NCI-H2029 (cell line): Measurements from ENCODE around the gene DNAH2.

Experiments
- DNase-seq: peaks from one replicate; lab custom pipeline; 2025; lab: John Stamatoyannopoulos, UW

Gene DNAH2

DNA sequence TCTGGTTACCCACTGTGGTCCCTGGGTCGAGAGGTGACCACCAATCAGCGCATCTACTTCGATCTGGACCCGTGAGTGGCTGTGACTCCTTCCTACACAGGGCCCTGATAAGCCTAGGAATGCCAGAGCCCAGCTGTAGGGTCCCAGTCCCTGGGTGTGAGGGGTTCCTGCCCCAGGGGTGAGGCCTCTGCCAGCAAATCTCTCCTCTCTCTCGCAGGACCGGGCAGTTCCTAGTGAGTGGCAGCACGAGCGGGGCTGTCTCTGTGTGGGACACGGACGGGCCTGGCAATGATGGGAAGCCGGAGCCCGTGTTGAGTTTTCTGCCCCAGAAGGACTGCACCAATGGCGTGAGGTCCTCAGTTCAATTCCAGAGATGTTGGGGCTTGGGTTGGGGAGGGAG, 14.8 kb upstream of the DNAH2 start:
- DNase-seq, result no peak

DNA sequence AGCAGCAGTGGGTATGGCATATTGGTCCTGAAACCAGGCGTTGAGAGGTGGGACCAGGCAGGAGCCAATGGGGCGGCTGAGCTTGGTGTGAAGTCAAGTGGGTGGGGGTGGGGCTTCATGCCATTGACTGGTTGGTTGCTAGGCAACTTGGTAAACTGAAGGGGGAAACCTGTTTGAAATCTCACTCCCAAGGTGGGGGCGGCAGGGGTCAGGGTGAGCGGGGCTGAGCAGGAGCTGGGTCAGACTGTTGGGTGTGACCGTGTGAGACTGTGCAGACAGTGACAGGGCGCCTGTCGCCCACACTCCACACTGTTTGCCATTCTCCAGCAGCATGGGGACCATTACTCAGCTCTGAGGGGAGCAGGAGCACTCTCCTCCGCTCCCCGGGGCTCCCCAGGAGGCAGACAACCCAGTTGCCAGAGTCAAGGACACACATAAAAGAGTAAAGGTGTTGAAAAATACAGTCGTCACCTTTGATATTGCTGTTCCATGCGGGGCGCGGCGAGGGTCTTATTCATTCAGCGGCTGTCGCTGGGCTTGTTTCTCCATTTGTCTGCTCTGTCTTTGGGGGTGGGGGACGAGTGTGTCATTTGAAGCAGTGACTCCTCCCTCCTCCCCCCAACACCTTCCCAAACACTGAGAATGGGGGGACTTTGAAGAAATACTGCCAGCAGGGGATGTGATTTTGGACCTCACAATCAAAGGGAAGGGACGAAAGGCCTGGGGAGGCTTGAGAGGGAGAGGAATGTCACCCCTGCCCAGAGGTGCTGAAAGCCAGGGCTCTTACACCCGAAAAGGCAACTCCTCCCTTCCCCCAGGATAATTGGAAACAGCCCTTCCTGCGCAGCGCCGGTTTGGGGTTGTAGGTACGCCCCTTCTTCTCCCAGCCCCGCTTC, 13.7 kb upstream of the DNAH2 start:
- peak; percentile 50 for DNase-seq

DNA sequence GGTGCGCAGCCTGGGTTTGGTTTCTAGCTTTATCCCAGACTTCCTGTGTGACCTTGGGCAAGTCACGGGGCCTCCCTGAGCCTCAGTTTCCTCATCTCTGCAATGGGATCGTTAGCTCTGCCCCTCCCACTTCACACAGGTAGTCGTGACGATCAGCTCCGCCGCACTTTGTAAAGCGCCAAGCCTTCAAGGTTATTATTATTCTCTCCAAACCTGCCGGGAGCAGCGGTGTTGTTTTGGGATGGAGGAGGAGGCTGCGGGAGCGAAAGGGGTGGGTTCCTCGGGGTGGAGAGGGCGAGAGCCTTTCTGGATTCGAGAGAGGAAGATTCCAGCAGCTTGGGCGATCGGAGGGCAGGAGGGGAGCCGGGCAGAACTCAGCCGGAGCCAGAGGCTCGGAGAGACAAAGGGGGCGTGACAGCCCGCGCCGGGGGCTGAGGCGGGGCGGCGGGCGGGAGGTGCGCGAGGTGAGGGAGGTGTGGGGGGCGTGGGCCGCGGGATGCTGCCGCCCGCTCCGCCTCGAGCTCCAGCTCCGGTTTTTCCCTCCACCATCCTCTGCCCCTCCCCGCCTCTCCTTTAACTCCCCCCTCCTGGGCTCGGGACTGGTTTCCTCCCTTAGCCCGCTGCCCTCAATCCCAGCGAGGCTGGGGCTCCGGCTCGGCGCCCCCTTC, 12.8 kb upstream of the DNAH2 start, which contains the start of gene EFNB3:
Gene EFNB3, plus strand, starts transcription at position 602 of the 668 bp plus-strand sequence. CDS start 397 bp downstream, outside the sequence.
- DNase-seq, result no peak

DNA sequence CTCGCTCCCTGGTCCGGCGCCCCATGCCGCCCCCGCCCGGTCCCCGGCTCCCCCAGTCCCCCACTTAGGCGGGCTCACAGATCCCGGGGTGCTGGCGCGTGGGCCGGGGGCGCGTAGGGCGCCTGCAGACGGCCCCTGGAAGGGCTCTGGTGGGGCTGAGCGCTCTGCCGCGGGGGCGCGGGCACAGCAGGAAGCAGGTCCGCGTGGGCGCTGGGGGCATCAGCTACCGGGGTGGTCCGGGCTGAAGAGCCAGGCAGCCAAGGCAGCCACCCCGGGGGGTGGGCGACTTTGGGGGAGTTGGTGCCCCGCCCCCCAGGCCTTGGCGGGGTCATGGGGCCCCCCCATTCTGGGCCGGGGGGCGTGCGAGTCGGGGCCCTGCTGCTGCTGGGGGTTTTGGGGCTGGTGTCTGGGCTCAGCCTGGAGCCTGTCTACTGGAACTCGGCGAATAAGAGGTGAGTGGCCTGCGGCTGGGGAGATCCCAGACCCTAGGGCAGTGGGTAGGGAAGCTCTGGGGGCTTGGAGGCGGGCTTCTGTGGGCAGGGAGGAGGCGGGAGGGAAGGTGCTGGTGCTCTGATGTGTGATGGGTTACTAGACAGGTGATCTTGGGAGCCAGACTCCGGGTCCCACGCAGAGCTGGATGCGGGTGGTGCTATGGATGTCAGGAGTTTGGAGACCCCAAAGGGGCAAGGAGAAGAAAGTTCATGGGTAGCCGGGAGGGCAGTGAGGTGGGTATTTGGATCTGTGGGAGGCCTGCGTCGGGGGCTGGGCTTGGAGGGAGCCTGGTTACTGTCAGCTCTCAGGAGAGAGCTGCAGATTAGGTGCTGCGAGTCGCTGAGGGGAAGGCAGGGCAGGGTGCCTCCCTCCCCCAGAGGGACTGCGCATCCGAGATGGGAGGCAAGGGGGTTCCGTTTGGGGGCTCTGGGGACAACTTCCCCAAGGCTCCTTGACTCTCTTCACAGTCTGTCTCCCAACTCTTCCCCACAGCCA, 12.0 kb upstream of the DNAH2 start:
- no peak for DNase-seq

DNA sequence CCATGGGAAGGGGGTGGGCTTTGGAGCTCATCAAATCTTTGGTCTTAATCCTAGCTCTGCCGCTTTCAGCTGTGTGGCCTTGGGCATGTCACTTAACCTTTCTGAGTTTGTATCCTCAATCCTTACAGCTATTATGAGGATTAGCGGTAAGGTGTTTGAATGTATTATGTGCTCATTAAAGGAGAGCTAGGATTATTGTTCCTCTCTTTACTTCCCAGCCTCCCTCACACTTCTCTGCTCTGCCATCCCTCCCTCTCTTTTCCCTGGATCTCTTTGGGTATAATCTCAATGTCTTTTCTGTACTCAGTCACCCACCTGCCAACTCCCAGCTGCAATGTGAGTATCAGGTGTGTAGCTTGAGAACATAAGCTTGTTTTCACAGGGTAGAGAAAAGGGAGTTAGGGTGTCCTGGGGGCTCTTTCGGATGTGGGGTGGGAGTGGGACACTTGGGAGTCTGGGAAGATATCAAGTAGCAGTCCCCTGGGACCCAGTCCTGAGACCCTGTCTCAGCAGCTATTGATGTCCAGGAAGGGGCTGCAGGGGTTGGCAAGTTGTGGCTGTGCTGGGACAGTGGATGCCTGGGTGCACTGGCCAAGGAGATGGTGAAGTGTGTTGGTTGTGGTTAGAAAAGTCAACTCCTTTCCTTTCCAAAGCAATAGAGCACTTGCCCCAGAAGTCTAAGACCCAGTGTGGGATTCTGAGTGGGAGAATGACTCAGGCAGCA, 10.8 kb upstream of the DNAH2 start:
- no peak for DNase-seq

DNA sequence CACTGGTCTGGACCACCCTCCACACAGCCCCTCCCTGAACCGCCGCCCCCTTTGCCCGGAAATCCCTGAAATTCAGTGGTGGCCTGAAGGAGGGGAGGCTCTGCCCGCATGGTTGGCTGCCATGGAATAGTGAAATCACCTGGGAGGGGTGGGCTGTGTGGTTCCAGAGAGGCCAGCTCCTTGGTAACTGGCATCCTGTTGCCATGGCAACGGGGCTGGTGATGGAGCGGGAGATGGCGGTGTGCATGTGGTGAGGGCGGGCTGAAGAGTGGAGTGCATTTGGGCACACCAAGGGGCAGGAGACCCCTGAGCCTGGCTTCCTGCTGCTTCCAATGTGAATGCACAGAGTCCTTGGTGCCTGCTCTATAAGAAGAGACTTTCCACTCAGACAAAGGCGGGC, 10.1 kb upstream of the DNAH2 start:
- DNase-seq, result no peak

DNA sequence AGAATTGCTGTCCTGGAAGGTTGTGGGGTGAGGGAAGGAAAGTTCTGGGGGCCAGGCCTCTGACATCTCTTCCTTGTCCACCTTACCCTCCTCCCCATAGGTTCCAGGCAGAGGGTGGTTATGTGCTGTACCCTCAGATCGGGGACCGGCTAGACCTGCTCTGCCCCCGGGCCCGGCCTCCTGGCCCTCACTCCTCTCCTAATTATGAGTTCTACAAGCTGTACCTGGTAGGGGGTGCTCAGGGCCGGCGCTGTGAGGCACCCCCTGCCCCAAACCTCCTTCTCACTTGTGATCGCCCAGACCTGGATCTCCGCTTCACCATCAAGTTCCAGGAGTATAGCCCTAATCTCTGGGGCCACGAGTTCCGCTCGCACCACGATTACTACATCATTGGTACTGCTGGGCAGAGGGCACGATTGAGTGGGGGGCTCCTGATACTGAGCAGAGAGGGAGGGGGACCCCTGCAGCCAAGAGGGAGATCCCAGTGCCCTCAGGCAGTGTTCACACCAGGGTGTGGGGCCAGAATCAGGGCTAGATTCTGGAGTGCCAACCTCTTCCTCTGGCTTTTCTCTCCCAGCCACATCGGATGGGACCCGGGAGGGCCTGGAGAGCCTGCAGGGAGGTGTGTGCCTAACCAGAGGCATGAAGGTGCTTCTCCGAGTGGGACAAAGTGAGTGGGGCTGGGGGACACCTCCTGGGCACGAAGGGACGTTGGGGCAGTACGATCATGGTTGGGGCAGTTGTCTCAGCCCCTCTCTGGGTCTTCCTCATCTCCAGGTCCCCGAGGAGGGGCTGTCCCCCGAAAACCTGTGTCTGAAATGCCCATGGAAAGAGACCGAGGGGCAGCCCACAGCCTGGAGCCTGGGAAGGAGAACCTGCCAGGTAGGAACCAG, 9.4 kb upstream of the DNAH2 start:
- DNase-seq, result no peak

DNA sequence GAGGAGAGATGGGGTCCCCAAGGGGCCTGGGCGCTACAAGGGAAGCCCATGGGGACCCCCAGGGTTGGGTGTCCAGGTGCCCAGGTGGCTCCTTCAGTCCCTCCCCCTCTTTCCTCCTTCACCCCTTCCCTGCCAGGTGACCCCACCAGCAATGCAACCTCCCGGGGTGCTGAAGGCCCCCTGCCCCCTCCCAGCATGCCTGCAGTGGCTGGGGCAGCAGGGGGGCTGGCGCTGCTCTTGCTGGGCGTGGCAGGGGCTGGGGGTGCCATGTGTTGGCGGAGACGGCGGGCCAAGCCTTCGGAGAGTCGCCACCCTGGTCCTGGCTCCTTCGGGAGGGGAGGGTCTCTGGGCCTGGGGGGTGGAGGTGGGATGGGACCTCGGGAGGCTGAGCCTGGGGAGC, 8.5 kb upstream of the DNAH2 start:
- no peak for DNase-seq

DNA sequence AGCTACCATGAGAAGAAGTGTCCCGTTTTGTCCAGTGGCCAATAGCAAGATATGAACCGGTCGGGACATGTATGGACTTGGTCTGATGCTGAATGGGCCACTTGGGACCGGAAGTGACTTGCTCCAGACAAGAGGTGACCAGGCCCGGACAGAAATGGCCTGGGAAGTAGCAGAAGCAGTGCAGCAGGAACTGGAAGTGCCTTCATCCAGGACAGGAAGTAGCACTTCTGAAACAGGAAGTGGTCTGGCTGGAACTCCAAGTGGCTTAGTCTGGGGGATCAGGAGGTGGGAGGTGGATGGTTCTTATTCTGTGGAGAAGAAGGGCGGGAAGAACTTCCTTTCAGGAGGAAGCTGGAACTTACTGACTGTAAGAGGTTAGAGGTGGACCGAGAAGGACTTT, 7.2 kb upstream of the DNAH2 start:
- DNase-seq, result no peak

DNA sequence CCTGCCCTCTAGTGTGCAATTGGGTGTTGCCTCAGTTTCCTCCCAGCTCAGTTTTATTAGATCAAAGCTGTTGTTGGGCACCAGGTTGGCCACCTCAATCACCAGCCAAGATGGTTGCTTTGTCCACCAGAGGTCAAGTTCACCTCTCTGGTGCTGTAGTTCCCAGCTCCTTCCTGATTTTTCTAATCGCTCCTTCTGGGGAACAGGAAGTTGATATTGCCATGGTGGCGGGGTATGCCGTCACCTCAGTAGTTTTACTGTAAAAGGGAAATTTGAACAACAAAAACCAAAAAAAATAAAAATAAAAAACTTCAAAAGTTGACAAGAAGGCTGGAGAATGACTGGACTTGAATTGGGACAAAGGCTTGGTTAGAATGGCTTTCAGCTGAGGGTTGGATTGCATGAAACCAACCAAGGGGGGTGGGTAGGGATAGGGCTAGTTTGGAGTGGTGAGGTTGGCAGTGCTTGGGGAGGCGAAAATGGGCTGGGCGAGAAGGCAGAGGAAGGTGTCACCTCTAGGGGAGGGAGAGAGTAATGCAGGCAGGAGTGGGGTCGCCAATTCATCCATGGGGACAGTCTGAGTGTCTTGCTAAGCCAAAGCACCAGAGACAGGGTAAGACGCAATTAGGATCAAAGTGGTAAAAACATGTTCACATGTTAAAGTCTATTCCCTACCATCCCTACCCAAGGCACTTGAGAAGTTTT, 6.3 kb upstream of the DNAH2 start:
- DNase-seq, result no peak

DNA sequence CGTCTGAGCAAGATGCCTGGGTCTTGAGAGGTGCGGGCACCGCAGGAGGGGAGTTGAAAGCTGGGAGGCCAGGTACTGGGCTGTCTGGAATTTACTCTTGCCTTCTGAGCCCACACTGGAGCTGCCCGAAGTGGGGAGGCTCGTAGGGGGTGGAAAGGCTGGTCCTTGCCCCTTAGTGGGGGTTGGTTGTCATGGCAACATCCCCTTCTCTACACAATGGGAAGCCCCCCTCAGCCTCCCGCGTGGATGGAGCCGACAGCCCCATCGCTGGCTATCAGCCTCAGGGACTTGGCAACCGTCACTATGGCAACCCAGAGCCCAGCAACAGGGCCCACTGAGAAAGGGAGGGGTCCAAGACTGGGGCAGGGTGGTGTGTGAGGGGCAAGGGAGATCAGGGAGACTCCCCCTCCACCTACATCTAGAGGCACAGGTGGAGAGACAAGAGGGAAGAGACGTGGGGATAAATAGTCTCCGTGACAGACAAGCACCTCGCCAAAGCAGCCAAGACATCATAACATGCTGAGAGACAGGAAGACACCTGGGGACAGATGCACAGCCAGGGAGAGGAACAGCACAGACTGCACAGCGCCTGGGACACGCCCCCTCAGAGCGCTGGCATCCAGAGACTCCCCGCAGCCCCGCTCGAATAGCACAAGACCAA, 5.3 kb upstream of the DNAH2 start:
- DNase-seq, result no peak

DNA sequence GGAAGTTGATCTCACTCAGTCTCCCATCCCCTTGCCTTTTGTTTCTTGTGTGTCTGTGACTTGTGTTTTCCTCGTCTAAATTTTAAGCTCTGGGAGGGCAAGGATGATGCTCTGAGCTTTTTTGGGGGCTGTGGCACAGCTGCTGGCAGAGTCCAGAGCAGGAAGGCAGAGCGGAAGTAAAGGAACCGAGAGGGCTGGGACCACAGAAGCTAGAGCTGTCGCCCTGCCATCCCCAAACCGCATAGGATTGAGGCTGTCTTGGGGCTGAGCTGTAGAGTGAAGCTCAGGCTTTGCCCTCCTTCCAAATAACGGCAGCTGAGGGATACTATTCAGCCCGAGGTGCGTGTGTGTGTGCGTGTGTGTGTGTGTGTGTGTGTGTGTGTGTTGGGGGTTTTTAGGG, 3.8 kb upstream of the DNAH2 start:
- DNase-seq, result no peak

DNA sequence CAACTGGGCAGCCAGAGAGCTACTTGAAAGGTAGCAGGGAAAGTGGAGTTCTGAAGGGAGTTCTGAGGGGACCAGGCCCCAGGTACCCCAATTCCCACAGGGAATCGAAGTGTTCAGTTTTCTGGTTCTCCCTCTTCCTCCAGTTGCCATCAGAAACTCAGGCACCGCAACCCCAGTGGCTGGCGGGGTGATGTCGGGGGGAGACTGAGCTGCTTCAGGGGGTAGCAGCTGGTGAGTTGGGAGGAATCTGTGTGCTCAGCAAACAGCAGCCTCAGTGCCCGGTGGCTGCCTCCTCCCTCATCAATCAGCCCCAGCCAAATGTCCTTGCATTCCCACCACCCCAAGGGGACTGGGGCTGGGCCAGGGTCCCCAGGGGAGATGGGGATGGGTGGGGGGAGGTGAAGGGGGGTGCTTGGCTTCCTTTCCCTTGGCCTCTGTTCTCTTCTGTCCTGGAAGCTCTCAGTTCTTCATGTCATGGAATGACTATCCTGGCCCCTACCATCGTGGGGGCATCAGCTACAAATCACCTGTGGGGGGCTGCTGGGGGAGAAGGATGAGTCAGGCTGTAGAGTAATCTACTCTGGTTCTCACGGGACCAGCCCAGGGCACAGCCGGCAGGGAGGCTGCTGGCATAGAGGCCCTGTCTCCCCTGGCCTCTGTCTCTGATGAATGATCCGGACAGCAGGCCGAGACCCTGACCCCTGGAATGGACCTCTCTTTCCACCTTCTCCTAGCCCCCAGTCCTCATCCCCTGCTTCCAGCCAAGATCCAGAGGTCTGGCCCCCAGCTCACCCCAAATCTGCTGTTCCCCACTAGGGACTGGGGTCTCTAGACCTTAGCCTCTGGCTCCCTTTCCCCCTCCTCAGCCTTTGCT, 2.6 kb upstream of the DNAH2 start:
- no peak for DNase-seq

DNA sequence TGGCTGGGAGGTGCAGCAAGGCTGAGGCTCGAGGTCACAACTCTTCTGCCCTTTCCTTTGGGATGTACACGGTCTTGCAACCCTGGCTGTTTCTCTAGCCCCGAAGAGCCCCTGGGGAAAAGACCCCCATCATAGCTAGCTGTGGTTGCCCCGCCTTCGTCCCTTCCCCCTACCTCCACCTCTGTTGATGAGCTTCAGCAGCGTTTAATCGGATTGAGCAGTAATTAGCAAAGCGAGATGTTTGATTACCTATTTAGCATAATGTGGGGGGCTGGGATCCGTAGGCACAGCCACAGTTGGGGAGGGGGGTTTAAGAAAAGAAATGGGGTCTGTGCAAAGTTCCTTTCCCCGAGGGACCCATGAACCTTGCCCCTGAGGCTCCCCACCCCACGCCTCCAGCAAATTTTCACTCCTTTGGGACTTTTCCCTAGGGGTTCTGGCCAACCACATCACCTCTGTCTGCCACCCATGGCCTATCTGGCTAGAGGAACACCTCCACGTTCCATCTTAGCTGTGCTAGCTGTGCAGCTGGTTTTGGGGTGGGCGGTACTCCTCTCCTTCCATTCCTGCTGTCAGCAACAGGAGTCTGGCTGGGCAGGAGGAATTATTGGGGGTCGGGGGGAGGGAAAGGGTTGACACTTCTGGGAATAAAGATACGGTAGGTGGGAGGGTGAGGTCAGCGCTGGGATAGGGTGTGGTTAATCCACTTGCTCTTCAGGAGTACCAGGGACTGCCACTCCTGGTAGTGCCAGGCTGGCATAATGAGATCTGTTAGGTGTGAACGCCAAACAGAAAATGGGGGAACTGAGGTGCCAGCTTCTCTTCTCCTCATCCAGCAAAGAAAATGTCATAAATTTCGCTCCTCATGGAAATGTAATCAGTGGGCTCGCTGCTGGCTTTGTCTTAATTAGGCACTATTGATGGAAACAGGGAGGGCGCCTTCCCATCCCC, 1.3 kb upstream of the DNAH2 start:
- DNase-seq, result no peak

DNA sequence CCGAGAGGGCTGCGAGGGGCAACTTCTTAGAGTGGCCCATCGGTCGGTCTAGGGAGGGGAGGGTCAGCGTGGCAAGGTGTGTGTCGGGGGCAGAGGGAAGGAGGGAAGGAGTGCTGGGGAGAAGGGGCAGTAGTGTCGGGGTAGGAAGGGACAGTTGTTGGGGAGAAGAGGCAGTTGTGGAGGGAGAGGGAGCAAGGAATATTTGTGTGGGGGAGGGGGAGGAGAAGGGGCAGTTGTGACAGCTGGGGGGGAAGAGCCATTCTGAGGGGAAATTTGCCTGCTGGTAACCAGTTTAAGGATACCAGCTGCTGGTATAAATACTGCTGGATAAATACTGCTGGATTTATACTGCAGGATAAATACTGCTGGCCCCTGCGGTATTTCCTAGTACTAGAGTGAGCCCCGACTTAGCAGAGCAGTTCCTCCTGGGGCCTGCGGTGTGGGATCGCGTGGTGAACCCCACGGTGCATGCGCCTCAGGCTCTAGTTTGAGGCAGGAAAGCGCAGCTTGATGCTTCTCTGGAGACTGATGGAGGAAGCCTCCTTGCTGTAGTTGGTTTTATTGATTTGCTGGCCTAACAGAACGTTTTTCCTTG, 309 bp downstream of the DNAH2 start:
- DNase-seq, result no peak

DNA sequence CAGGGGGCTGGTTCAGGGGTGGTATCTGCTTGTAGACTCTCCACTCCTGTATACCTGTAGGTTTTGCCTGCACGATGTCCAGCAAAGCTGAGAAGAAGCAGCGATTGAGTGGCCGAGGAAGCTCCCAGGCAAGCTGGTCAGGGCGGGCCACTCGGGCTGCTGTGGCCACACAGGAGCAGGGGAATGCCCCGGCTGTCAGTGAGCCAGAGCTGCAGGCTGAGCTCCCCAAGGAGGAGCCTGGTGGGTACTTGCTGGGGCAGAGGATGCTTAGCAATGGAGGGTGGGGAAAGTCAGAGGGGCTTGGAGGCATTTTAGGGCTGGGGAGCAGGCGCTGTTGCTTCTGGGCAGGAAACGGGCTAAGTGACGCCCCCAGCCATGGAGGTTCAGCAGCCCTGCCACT, 2.1 kb downstream of the DNAH2 start:
- DNase-seq, result no peak

DNA sequence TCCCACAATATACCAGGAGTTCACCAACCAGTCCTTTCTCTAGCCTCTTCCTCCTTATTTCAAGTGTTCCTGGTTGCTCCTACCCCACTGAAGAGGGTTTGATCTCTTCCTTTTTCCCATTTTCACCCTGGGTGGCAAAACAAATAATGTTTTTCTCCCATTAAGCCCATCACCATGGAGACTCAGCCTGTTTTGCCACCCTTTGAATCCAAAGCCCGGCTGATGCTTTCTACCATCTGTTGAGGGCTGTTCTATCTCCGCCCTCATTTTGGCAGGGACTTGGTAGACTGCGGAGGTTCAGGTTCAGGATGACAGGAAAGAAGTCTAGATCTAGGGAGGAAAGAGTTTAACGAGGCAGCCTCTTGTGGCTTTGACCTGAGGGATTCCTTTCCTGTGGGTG, 2.6 kb downstream of the DNAH2 start:
- no peak for DNase-seq
